CD8-positive, alpha-beta memory T cell (primary cell): ENCODE data around the gene RNPS1. TPM values are rescaled to one million over a fixed set of nuclear protein-coding genes. Genes with fewer than 3 reads are reported as not detected.
"Not testable (repeated sequence)": the region's sequence is repeated elsewhere in the genome, so short reads cannot be mapped to it uniquely, and the experiment has no call there.

Experiments used
- CTCF ChIA-PET: fragments of 350-600 bp; sonication (Branson Sonifier 250); formaldehyde crosslinking; loops from one replicate; lab custom pipeline; 2021; ENCODE audit warnings: antibody characterized with exemption; lab: Charles Lee
- POLR2A ChIA-PET: fragments of 350-600 bp; sonication (Branson Sonifier 250); formaldehyde crosslinking; loops from one replicate; lab custom pipeline; 2021; ENCODE audit warnings: antibody characterized with exemption; lab: Charles Lee
- DNase-seq, 5 donors: peaks; one replicate each; pipeline versions ENCODE4 v3.0.0 to v3.0.0-alpha.2; 2020 to 2022; ENCODE audit warnings: mixed read lengths in 1 of 5
- H3K27ac ChIP-seq: one replicate; pipeline ENCODE4 v1.7.0; 2013; ENCODE audit warnings: low read depth, mild to moderate bottlenecking, low read length, moderate library complexity
- H3K27me3 ChIP-seq: 2 replicates; pipeline ENCODE4 v1.7.0; 2013; ENCODE audit warnings: low read length, mild to moderate bottlenecking; ENCODE audit not compliant: insufficient read depth, poor library complexity, severe bottlenecking
- H3K36me3 ChIP-seq: 2 replicates; pipeline ENCODE4 v1.7.0; 2013; ENCODE audit warnings: mild to moderate bottlenecking, low read length, moderate library complexity; ENCODE audit not compliant: insufficient read depth
- H3K4me1 ChIP-seq: 2 replicates; pipeline ENCODE4 v1.7.0; 2013; ENCODE audit warnings: mild to moderate bottlenecking, low read length, moderate library complexity; ENCODE audit not compliant: insufficient read depth
- H3K4me3 ChIP-seq: 2 replicates; pipeline ENCODE4 v1.7.0; 2013; ENCODE audit warnings: mild to moderate bottlenecking, low read length
- H3K9me3 ChIP-seq: 2 replicates; pipeline ENCODE4 v1.7.0; 2013; ENCODE audit warnings: mild to moderate bottlenecking, low read length
- H3K27ac Mint-ChIP-seq, 8 donors: one replicate each; pipeline ENCODE4 v1.8.0; 2020 to 2021; ENCODE audit warnings: mixed read lengths in 8 of 8, mild to moderate bottlenecking in 6 of 8, inconsistent platforms in 3 of 8, moderate library complexity in 3 of 8
- H3K27me3 Mint-ChIP-seq, 2 donors: one replicate each; pipeline ENCODE4 v1.8.0; 2020 to 2021; ENCODE audit warnings: mixed read lengths in 2 of 2, mild to moderate bottlenecking in 1 of 2, moderate library complexity in 1 of 2
- H3K36me3 Mint-ChIP-seq, 3 donors: one replicate each; pipeline ENCODE4 v1.8.0; 2020 to 2021; ENCODE audit warnings: mixed read lengths in 3 of 3, inconsistent platforms in 1 of 3, mild to moderate bottlenecking in 1 of 3
- H3K4me1 Mint-ChIP-seq, 3 donors: one replicate each; pipeline ENCODE4 v1.8.0; 2020 to 2021; ENCODE audit warnings: mixed read lengths in 3 of 3, inconsistent platforms in 1 of 3, mild to moderate bottlenecking in 1 of 3
- H3K4me3 Mint-ChIP-seq, 7 donors: one replicate each; pipeline ENCODE4 v1.8.0; 2020 to 2021; ENCODE audit warnings: mixed read lengths in 7 of 7, mild to moderate bottlenecking in 6 of 7, moderate library complexity in 4 of 7, inconsistent platforms in 2 of 7
- H3K9me3 Mint-ChIP-seq, 5 donors: one replicate each; pipeline ENCODE4 v1.8.0; 2020 to 2022; ENCODE audit warnings: mixed read lengths in 5 of 5, mild to moderate bottlenecking in 3 of 5, moderate library complexity in 2 of 5, inconsistent platforms in 1 of 5
- polyA plus RNA-seq: library from polyadenylated mRNA; unstranded; fragments of 300-500 nt; fragmentation: Illumina TruSeq; gene quantifications from one replicate; pipeline ENCODE4 v1.2.3, GENCODE V29; 2021
- total RNA-seq, 2 experiments: library from RNA; stranded (reverse); gene quantifications; one replicate each; pipeline ENCODE4 v1.2.3, GENCODE V29; 2021

The RNPS1 gene
- total and polyA plus RNA-seq, 3 experiments from 2014 or later = 312 to 382 (median 367) TPM

- H3K27me3 Mint-ChIP-seq = no peaks in the 10 kb centered on the region
- H3K4me1 ChIP-seq = peaks cover 2% of the 10 kb centered on the region
- H3K27me3 ChIP-seq = no peaks in the 10 kb centered on the region
- H3K9me3 Mint-ChIP-seq = no peaks in the 10 kb centered on the region
- ChIA-PET POLR2A (no interaction called here), CTCF (no interaction called here)
- no peak overlapping the region for H3K4me3 ChIP-seq
- peak overlapping the region in 1 of 8 donors; percentile 50 for H3K27ac Mint-ChIP-seq
- H3K4me3 Mint-ChIP-seq = no peak overlapping the region
- H3K4me1 Mint-ChIP-seq = no peaks in the 10 kb centered on the region
- H3K36me3 Mint-ChIP-seq = peaks cover 0 to 35% (median 3%) of the 10 kb centered on the region in 3 donors
- no peak for DNase-seq
- peaks cover 5% of the 10 kb centered on the region for H3K36me3 ChIP-seq
- H3K27ac ChIP-seq = no peak overlapping the region
- H3K9me3 ChIP-seq = no peaks in the 10 kb centered on the region
These were observed 22.8 kb downstream of the RNPS1 start for GRCh38 chr16:2244926-2245795.

GRCh38 chr16:2244301-2244700 is 23.6 kb downstream of the RNPS1 start:
- Mint-ChIP-seq H3K4me1 (no peaks in the 10 kb centered on the region), H3K27ac (no peak overlapping the region), H3K4me3 (no peak overlapping the region), H3K9me3 (no peaks in the 10 kb centered on the region), H3K27me3 (no peaks in the 10 kb centered on the region), H3K36me3 (peaks cover 0 to 35% (median 3%) of the 10 kb centered on the region in 3 donors)
- H3K27me3 ChIP-seq = no peaks in the 10 kb centered on the region
- no peak overlapping the region for H3K4me3 ChIP-seq
- ChIA-PET CTCF (no interaction called here), POLR2A (no interaction called here)
- H3K36me3 ChIP-seq = peaks cover 5% of the 10 kb centered on the region
- H3K27ac ChIP-seq = no peak overlapping the region
- H3K9me3 ChIP-seq = no peaks in the 10 kb centered on the region
- no peak for DNase-seq
- H3K4me1 ChIP-seq = no peaks in the 10 kb centered on the region

- H3K27ac Mint-ChIP-seq = no peak overlapping the region
- CTCF ChIA-PET = no interaction called here
These were observed 24.1 kb downstream of the RNPS1 start for GRCh38 chr16:2243781-2244180.

GRCh38 chr16:2243031-2243528 is 24.8 kb downstream of the RNPS1 start:
- Histone ChIP-seq H3K36me3 (peaks cover 5% of the 10 kb centered on the region), H3K27ac (no peak overlapping the region), H3K4me1 (no peaks in the 10 kb centered on the region), H3K27me3 (no peaks in the 10 kb centered on the region), H3K4me3 (no peak overlapping the region), H3K9me3 (no peaks in the 10 kb centered on the region)
- H3K4me1 Mint-ChIP-seq = no peaks in the 10 kb centered on the region
- H3K36me3 Mint-ChIP-seq = peaks cover 0 to 35% (median 3%) of the 10 kb centered on the region in 3 donors
- ChIA-PET POLR2A (no interaction called here), CTCF (no interaction called here)
- no peak overlapping the region for H3K4me3 Mint-ChIP-seq
- no peak overlapping the region for H3K27ac Mint-ChIP-seq
- H3K9me3 Mint-ChIP-seq = no peaks in the 10 kb centered on the region
- H3K27me3 Mint-ChIP-seq = no peaks in the 10 kb centered on the region
- DNase-seq = no peak

More at GRCh38 chr16:2243781-2244180, 24.1 kb downstream of the RNPS1 start:
- Histone ChIP-seq H3K4me3 (no peak overlapping the region), H3K9me3 (no peaks in the 10 kb centered on the region), H3K4me1 (no peaks in the 10 kb centered on the region), H3K36me3 (peaks cover 5% of the 10 kb centered on the region), H3K27me3 (no peaks in the 10 kb centered on the region), H3K27ac (no peak overlapping the region)
- no peak overlapping the region for H3K4me3 Mint-ChIP-seq
- POLR2A ChIA-PET = no interaction called here
- H3K4me1 Mint-ChIP-seq = no peaks in the 10 kb centered on the region
- DNase-seq = no peak
- no peaks in the 10 kb centered on the region for H3K9me3 Mint-ChIP-seq
- H3K36me3 Mint-ChIP-seq = peaks cover 0 to 35% (median 3%) of the 10 kb centered on the region in 3 donors
- no peaks in the 10 kb centered on the region for H3K27me3 Mint-ChIP-seq

GRCh38 chr16:2242598-2242997 is 25.3 kb downstream of the RNPS1 start:
- Mint-ChIP-seq H3K4me1 (no peaks in the 10 kb centered on the region), H3K36me3 (peaks cover 0 to 35% (median 3%) of the 10 kb centered on the region in 3 donors), H3K9me3 (no peaks in the 10 kb centered on the region), H3K27ac (no peak overlapping the region), H3K4me3 (no peak overlapping the region), H3K27me3 (no peaks in the 10 kb centered on the region)
- H3K36me3 ChIP-seq = peaks cover 5% of the 10 kb centered on the region
- POLR2A ChIA-PET = no interaction called here
- no peaks in the 10 kb centered on the region for H3K4me1 ChIP-seq
- no peak for DNase-seq
- no peaks in the 10 kb centered on the region for H3K27me3 ChIP-seq
- no peak overlapping the region for H3K4me3 ChIP-seq
- CTCF ChIA-PET = no interaction called here
- no peak overlapping the region for H3K27ac ChIP-seq
- H3K9me3 ChIP-seq = no peaks in the 10 kb centered on the region

GRCh38 chr16:2240331-2240730 is 27.6 kb downstream of the RNPS1 start:
- Mint-ChIP-seq H3K36me3 (peaks cover 0 to 29% (median 3%) of the 10 kb centered on the region in 3 donors), H3K4me3 (peak overlapping the region in 1 of 7 donors; percentile 27), H3K27ac (peak overlapping the region in 1 of 8 donors; percentile 74)
- H3K4me1 ChIP-seq, H3K4me3 ChIP-seq, H3K27me3 ChIP-seq, H3K36me3 ChIP-seq, POLR2A ChIA-PET, H3K27ac ChIP-seq, H3K9me3 Mint-ChIP-seq, H3K4me1 Mint-ChIP-seq, H3K27me3 Mint-ChIP-seq, CTCF ChIA-PET, DNase-seq, H3K9me3 ChIP-seq: not testable (repeated sequence)

- Mint-ChIP-seq H3K27ac (no peak overlapping the region), H3K4me3 (no peak overlapping the region), H3K4me1 (peaks cover 0 to 3% (median 0%) of the 10 kb centered on the region in 3 donors), H3K27me3 (no peaks in the 10 kb centered on the region), H3K36me3 (peaks cover 0 to 34% (median 3%) of the 10 kb centered on the region in 3 donors), H3K9me3 (no peaks in the 10 kb centered on the region)
- no peaks in the 10 kb centered on the region for H3K4me1 ChIP-seq
- H3K27ac ChIP-seq = no peak overlapping the region
- H3K4me3 ChIP-seq = no peak overlapping the region
- no peaks in the 10 kb centered on the region for H3K9me3 ChIP-seq
- no peaks in the 10 kb centered on the region for H3K27me3 ChIP-seq
- ChIA-PET POLR2A (no interaction called here), CTCF (interaction anchor here (1.4 to 2.0 kb wide), 2 partner anchors 12 to 44 kb away, joined by 4 to 6 read pairs; partner anchors contain the start of gene ECI1)
- no peak for DNase-seq
- peaks cover 5% of the 10 kb centered on the region for H3K36me3 ChIP-seq
These were observed 28.9 kb downstream of the RNPS1 start for GRCh38 chr16:2238838-2239675.
